Transverse colon (tissue), 3 donors: Measurements from ENCODE around the gene STAG1.

Experiments
- CTCF ChIP-seq, 5 experiments: fragments of 200-600 bp in 3 of 5; fragments of 450-650 bp in 2 of 5; sonication (generic) in 3 of 5; IDR thresholded peaks; 1 replicate in 2 of 5; 2 replicates in 3 of 5; pipeline ENCODE4 v1.5.1; 2016 to 2017; ENCODE audit warnings: antibody characterized with exemption in 5 of 5, inconsistent platforms in 3 of 5, mild to moderate bottlenecking in 2 of 5, moderate library complexity in 1 of 5
- EP300 ChIP-seq: sonication (generic); formaldehyde crosslinking; IDR thresholded peaks from one replicate; pipeline ENCODE4 v1.6.1; 2017; ENCODE audit warnings: antibody characterized with exemption, low read depth
- POLR2A ChIP-seq: fragments of 450-650 bp; IDR thresholded peaks from one replicate; pipeline ENCODE4 v1.6.1; 2016; ENCODE audit warnings: antibody characterized with exemption, mild to moderate bottlenecking, moderate library complexity

- TF ChIP-seq CTCF (IDR thresholded peaks at IDR 0.05) (no peak), POLR2A (no peak), EP300 (no peak)
Observed at GRCh38 chr3:136595913-136596697, 156.1 kb downstream of the STAG1 start.
